Esophagus squamous epithelium (tissue), 4 donors: ENCODE measurements around the gene ARFRP1.

ENCODE experiments used
- POLR2A ChIP-seq, 4 donors: fragments of 450-650 bp; IDR thresholded peaks; one replicate each; pipeline ENCODE4 v1.6.1; 2017; ENCODE audit warnings: antibody characterized with exemption in 4 of 4, mild to moderate bottlenecking in 4 of 4, moderate library complexity in 3 of 4
- TF ChIP-seq, protein P1 (sequence below), 6 experiments: fragments of 450-650 bp in 4 of 6; fragments of 200-600 bp in 2 of 6; sonication (generic) in 2 of 6; IDR thresholded peaks; one replicate each; pipeline ENCODE4 v1.5.1; 2016 to 2019; ENCODE audit warnings: antibody characterized with exemption in 6 of 6, mild to moderate bottlenecking in 4 of 6, moderate library complexity in 4 of 6

DNA sequence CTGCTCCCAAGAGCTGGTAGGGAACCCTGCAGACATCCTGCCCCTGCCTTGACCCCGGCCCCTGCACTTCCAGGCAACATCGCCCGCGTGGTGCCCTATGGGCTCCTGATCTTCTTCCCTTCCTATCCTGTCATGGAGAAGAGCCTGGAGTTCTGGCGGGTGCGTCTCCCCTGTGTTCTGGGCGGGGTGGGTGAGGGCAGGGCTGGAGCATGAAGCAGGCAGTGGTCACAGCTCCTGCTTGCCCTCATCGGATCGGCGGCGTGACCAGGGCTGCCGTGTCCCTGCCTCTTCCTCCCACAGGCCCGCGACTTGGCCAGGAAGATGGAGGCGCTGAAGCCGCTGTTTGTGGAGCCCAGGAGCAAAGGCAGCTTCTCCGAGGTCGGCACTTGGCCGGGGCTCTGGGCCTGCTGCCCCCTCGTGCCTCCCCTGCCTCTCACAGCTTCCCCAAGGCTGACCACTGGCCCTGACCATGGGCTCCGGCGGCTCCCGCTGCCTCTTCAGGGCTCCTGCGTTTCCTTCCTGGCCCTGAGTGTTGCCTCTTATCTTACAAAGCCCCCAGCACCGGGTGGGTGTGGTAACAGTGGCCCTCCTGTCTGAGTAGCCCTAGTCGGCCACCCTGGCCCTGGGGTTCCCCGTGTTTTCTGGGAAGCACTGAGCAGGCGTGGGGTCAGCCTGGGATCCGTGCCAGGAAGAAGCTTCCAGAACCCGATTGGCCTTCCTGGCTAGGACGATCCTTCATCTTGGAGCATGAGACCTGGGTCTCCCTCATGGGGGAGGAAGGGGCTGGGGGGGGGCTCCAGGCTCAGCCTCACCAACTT is 19.3 kb downstream of the ARFRP1 start:
- TF ChIP-seq, protein P1, sequence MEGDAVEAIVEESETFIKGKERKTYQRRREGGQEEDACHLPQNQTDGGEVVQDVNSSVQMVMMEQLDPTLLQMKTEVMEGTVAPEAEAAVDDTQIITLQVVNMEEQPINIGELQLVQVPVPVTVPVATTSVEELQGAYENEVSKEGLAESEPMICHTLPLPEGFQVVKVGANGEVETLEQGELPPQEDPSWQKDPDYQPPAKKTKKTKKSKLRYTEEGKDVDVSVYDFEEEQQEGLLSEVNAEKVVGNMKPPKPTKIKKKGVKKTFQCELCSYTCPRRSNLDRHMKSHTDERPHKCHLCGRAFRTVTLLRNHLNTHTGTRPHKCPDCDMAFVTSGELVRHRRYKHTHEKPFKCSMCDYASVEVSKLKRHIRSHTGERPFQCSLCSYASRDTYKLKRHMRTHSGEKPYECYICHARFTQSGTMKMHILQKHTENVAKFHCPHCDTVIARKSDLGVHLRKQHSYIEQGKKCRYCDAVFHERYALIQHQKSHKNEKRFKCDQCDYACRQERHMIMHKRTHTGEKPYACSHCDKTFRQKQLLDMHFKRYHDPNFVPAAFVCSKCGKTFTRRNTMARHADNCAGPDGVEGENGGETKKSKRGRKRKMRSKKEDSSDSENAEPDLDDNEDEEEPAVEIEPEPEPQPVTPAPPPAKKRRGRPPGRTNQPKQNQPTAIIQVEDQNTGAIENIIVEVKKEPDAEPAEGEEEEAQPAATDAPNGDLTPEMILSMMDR (IDR thresholded peaks at IDR 0.05) = no peak
- TF ChIP-seq POLR2A (IDR thresholded peaks at IDR 0.05) = no peak
